Ishikawa (cell line): Measurements from ENCODE around the gene KIAA1614.

Experiments
- CEBPB ChIP-seq: IDR thresholded peaks from 2 replicates; pipeline ENCODE4 v1.6.1; 2012
- CREB1 ChIP-seq: IDR thresholded peaks from 2 replicates; pipeline ENCODE4 v1.6.1; 2012; ENCODE audit warnings: low read depth
- EGR1 ChIP-seq: IDR thresholded peaks from 2 replicates; pipeline ENCODE4 v1.6.1; 2012
- EP300 ChIP-seq: IDR thresholded peaks from 2 replicates; pipeline ENCODE4 v1.6.1; 2012; ENCODE audit warnings: borderline replicate concordance
- FOXM1 ChIP-seq: IDR thresholded peaks from 2 replicates; pipeline ENCODE4 v1.6.1; 2012; ENCODE audit warnings: low read depth, borderline replicate concordance
- NFIC ChIP-seq: IDR thresholded peaks from 2 replicates; pipeline ENCODE4 v1.6.1; 2012
- RAD21 ChIP-seq: IDR thresholded peaks from 2 replicates; pipeline ENCODE4 v1.6.1; 2012; ENCODE audit warnings: low read depth
- REST ChIP-seq: IDR thresholded peaks from 2 replicates; pipeline ENCODE4 v1.6.1; 2012; ENCODE audit warnings: low read depth, mild to moderate bottlenecking
- TAF1 ChIP-seq: IDR thresholded peaks from 2 replicates; pipeline ENCODE4 v1.6.1; 2012; ENCODE audit warnings: low read depth, mild to moderate bottlenecking
- TCF12 ChIP-seq: IDR thresholded peaks from 2 replicates; pipeline ENCODE4 v1.6.1; 2012; ENCODE audit warnings: low read depth
- TEAD4 ChIP-seq: IDR thresholded peaks from 2 replicates; pipeline ENCODE4 v1.6.1; 2012
- USF1 ChIP-seq: IDR thresholded peaks from 2 replicates; pipeline ENCODE4 v1.6.1; 2012
- YY1 ChIP-seq: IDR thresholded peaks from 2 replicates; pipeline ENCODE4 v1.6.1; 2012; ENCODE audit warnings: low read depth
- ZBTB7A ChIP-seq: IDR thresholded peaks from 2 replicates; pipeline ENCODE4 v1.6.1; 2012; ENCODE audit warnings: low read depth
- TF ChIP-seq, protein P1 (sequence below): IDR thresholded peaks from 2 replicates; pipeline ENCODE4 v1.6.1; 2012

Gene KIAA1614

DNA sequence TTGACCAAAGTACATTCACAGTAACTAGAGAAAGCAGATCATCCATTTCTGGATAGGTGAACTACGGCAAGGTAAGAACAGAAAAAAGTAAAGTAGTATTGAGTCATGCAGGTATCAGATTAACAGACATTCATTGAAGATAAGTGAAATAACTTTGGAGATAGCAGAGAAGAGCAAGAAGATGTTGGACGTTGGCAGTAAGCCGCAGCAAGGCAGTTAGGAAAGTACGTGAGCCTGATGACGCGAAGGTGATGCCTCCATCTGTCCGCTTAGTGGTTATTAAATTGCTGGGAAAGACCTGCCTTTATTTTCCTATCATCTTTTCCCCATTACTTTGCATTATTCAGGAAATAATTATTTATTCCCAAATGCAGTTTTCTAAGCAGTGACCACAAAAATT lies 24.9 kb upstream of the KIAA1614 start:
- TF ChIP-seq, protein P1, sequence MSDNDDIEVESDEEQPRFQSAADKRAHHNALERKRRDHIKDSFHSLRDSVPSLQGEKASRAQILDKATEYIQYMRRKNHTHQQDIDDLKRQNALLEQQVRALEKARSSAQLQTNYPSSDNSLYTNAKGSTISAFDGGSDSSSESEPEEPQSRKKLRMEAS: no peak
- TF ChIP-seq EGR1 (no peak), CREB1 (no peak), TCF12 (no peak), CEBPB (no peak), USF1 (no peak), YY1 (no peak), TEAD4 (no peak), FOXM1 (no peak), ZBTB7A (no peak)

DNA sequence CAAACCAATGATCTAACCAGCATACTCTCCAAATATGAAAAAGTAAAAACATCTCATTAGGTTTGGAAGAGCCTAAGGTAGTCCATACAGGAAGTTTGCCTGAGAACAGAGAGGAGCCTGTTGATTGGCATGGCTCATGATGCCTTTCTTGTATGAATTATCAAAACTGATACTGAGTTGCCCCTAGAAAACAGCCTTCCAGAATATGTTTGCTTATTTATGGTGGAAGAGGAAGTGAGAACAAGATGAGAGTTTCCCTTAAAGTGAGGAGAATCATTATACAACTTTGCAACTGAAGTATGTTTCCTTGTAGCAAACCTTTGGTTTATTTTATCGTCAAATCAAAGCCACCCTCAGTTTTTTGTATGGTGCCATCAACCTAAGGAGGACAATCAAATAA lies 23.8 kb upstream of the KIAA1614 start:
- no peak for TF ChIP-seq FOXM1
- TF ChIP-seq YY1: no peak
- TF ChIP-seq REST: no peak

GRCh38 chr1:180889325-180889724 lies 23.4 kb upstream of the KIAA1614 start:
- TF ChIP-seq TCF12 (no peak), FOXM1 (no peak), EP300 (no peak), TEAD4 (no peak), RAD21 (no peak), YY1 (no peak)

- TF ChIP-seq REST (no peak), NFIC (no peak), RAD21 (no peak)
Observed at GRCh38 chr1:180892272-180892671, 20.4 kb upstream of the KIAA1614 start.

- TF ChIP-seq, protein P1: no peak
- no peak for TF ChIP-seq CEBPB
- no peak for TF ChIP-seq REST
- no peak for TF ChIP-seq RAD21
- no peak for TF ChIP-seq YY1
- no peak for TF ChIP-seq ZBTB7A
- TF ChIP-seq EP300: no peak
- TF ChIP-seq USF1: no peak
- TF ChIP-seq CREB1: no peak
Observed at GRCh38 chr1:180892675-180893074, 20.0 kb upstream of the KIAA1614 start.

GRCh38 chr1:180893614-180894013 lies 19.1 kb upstream of the KIAA1614 start:
- no peak for TF ChIP-seq EGR1
- no peak for TF ChIP-seq ZBTB7A
- TF ChIP-seq TAF1: no peak
- no peak for TF ChIP-seq CREB1
- no peak for TF ChIP-seq TCF12
- no peak for TF ChIP-seq YY1
- TF ChIP-seq REST: no peak
- TF ChIP-seq, protein P1: no peak
- TF ChIP-seq RAD21: no peak
- TF ChIP-seq CEBPB: no peak
- TF ChIP-seq FOXM1: no peak
- no peak for TF ChIP-seq USF1
- TF ChIP-seq NFIC: no peak
- no peak for TF ChIP-seq TEAD4
- TF ChIP-seq EP300: no peak
